Osteoblast (primary cell): ENCODE results near the gene FA2H. TPM values are rescaled to one million over a fixed set of nuclear protein-coding genes. Genes with fewer than 3 reads are reported as not detected.

Experiments used
- DNase-seq: peaks from one replicate; pipeline ENCODE4 v3.0.0; 2011; ENCODE audit warnings: low spot score, mixed read lengths; ENCODE audit not compliant: insufficient read length; ENCODE audit errors: missing footprints
- H2AFZ ChIP-seq: 2 replicates; pipeline ENCODE4 v1.6.0; 2011; ENCODE audit warnings: mild to moderate bottlenecking, low read length
- H3K27ac ChIP-seq: 2 replicates; pipeline ENCODE4 v1.5.1; 2011; ENCODE audit warnings: mild to moderate bottlenecking, low read depth, low read length, moderate library complexity
- H3K27me3 ChIP-seq: 2 replicates; pipeline ENCODE4 v1.6.0; 2012; ENCODE audit warnings: mild to moderate bottlenecking, control low read depth, inconsistent platforms, low read length, moderate library complexity; ENCODE audit not compliant: insufficient read depth
- H3K36me3 ChIP-seq: 2 replicates; pipeline ENCODE4 v1.5.1; 2011; ENCODE audit warnings: mild to moderate bottlenecking, low read length, control low read depth, moderate library complexity; ENCODE audit not compliant: insufficient read depth
- H3K4me1 ChIP-seq: 2 replicates; pipeline ENCODE4 v1.5.1; 2011; ENCODE audit warnings: mild to moderate bottlenecking, low read length, control low read depth, moderate library complexity; ENCODE audit not compliant: insufficient read depth
- H3K4me2 ChIP-seq: 2 replicates; pipeline ENCODE4 v1.6.0; 2011; ENCODE audit warnings: mild to moderate bottlenecking, low read length; ENCODE audit not compliant: insufficient read depth
- H3K4me3 ChIP-seq: fragments of 200-600 bp; sonication (generic); 3 replicates; pipeline ENCODE4 v1.5.1; 2012; ENCODE audit warnings: mild to moderate bottlenecking, low read length, inconsistent platforms; ENCODE audit not compliant: insufficient read depth
- H3K79me2 ChIP-seq: 2 replicates; pipeline ENCODE4 v1.6.0; 2012; ENCODE audit warnings: mild to moderate bottlenecking, low read length, control low read depth, inconsistent platforms; ENCODE audit not compliant: insufficient read depth
- H3K9me3 ChIP-seq: 2 replicates; pipeline ENCODE4 v1.5.1; 2011; ENCODE audit warnings: low read depth, low read length, control low read depth
- H4K20me1 ChIP-seq: 2 replicates; pipeline ENCODE4 v1.6.0; 2012; ENCODE audit warnings: mild to moderate bottlenecking, low read length, control low read depth; ENCODE audit not compliant: insufficient read depth
- CTCF ChIP-seq: IDR thresholded peaks from 2 replicates; pipeline ENCODE4 v1.5.1; 2011; ENCODE audit warnings: mild to moderate bottlenecking, low read depth, low read length, moderate library complexity; ENCODE audit errors: extremely low read depth
- total RNA-seq: library from RNA; depleted of rRNA; stranded (reverse); fragments of >200 nt; gene quantifications from 2 replicates; pipeline ENCODE4 v1.2.3, GENCODE V29; 2012

The FA2H gene
- total RNA-seq, 1 donor = not detected

DNA sequence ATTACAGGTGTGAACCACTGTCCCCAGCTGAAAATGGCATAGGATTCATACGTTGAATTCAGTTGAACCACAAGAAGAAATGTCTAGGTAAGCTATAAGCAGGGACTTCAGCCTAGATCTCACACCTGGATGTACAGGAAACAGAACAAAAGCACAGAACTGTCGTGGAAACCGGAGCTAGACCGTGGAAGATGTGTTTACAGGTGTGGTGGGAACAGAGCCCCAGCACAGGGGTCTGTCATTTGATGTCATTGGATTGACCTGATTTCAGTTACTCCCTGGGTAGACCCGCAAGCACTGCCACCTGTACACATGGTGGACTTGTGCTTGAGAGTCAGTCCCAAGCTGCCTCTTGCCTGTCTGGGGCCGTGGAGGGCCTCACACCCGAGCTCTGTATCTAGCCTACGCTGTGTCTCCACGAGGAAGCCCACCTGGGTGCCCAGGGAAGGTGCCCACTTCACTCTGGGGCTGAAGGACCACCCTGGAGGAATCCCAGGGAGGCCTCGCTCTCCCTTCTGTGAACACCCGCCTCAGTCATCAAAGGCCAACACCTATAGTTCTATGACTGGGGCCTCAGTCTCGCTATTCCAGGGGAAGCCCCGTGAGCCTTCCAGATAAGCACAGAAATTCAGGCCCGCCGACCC lies 41.8 kb downstream of the FA2H start:
- no peaks in the 10 kb centered on the region for H4K20me1 ChIP-seq

GRCh38 chr16:74731853-74732477 lies 42.7 kb downstream of the FA2H start:
- Histone ChIP-seq H3K27ac (no peak overlapping the region), H3K4me3 (no peak overlapping the region), H3K27me3 (no peaks in the 10 kb centered on the region), H3K9me3 (peaks cover 1% of the 10 kb centered on the region), H3K79me2 (no peaks in the 10 kb centered on the region), H3K4me2 (no peak overlapping the region), H2AFZ (no peak overlapping the region), H3K36me3 (no peaks in the 10 kb centered on the region), H3K4me1 (no peaks in the 10 kb centered on the region), H4K20me1 (no peaks in the 10 kb centered on the region)
- TF ChIP-seq CTCF = no peak
- peak; percentile 81 for DNase-seq

More for the DNA sequence above, 41.8 kb downstream of the FA2H start:
- H2AFZ ChIP-seq = no peak overlapping the region
- no peak overlapping the region for H3K4me3 ChIP-seq
- no peaks in the 10 kb centered on the region for H3K36me3 ChIP-seq
- H3K27ac ChIP-seq = no peak overlapping the region
- no peak for TF ChIP-seq CTCF
- no peak overlapping the region for H3K4me2 ChIP-seq
- no peaks in the 10 kb centered on the region for H3K9me3 ChIP-seq
- peak; percentile 77 for DNase-seq
- no peaks in the 10 kb centered on the region for H3K4me1 ChIP-seq
- H3K79me2 ChIP-seq = no peaks in the 10 kb centered on the region
- H3K27me3 ChIP-seq = no peaks in the 10 kb centered on the region

DNA sequence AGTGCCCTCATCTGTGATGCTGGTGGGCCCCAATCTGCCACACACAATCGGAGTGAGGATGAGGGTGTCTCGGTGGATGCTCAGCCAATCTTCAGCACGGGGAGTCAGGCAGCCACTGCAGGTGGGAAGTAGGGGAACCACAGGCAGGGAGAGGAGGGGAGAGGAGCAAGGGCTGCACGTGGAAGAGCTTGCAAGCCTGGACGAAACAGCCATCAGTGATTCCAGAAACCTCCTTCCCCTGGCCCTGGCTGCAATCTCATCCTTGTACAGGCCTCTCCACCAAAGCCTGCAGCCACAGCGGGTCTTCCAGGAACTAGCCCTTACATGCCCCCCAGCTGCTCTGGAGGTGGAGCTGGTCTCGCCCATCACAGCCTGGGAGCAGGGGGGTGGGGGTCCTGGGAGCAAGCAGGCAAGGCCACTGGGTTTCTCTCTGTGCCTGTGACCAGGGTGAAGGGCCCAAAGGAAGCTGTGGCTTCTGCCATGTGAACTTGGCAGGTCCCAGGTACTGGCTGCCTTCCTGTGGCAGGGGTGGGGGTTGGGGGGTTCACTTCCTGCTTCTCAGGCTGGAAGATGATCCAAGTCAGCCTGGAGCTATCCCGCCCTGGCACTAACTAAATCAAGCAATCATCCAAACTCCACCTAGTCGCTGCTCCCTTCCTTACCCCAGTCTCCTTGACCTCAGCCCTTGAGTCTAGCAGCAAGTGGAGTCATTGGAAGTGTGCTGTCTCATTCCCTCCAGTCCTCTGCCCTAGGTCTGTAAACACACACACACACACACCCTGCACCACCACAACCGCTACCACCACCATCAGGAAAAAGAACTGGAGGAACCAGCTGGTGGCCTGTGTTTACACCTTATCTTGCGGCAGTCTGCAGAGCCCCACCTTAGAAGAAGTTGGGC lies 44.6 kb downstream of the FA2H start:
- no peak for TF ChIP-seq CTCF
- H3K9me3 ChIP-seq = peaks cover 6% of the 10 kb centered on the region
- no peaks in the 10 kb centered on the region for H3K79me2 ChIP-seq
- H3K27ac ChIP-seq = no peak overlapping the region
- H3K27me3 ChIP-seq = no peaks in the 10 kb centered on the region
- H3K4me1 ChIP-seq = peaks cover 5% of the 10 kb centered on the region
- no peaks in the 10 kb centered on the region for H4K20me1 ChIP-seq
- no peak for DNase-seq
- H3K4me2 ChIP-seq = no peak overlapping the region
- peak overlapping the region; percentile 47 for H2AFZ ChIP-seq
- H3K36me3 ChIP-seq = no peaks in the 10 kb centered on the region
- H3K4me3 ChIP-seq = no peak overlapping the region

DNA sequence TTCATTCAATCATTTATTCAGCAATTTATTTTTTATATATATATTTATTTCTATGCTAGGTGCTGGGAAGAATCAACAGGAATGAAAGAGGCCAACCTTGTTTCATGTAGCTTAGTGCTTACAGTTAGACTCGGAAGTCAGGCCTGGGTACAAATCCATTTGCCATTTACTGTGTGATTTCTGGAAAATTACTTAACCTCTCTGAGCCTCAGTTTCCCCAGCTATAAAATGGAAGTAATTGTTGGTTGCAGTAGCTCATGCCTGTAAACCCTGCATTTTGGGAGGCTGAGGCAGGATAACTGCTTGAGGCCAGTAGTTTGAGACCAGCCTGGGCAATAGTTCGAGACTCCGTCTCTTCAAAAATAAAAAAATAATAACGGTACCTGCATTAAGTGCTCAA lies 46.7 kb downstream of the FA2H start:
- no peak for TF ChIP-seq CTCF
- no peak overlapping the region for H3K4me2 ChIP-seq
- H2AFZ ChIP-seq = no peak overlapping the region

More for the DNA sequence above, 46.7 kb downstream of the FA2H start:
- no peaks in the 10 kb centered on the region for H3K36me3 ChIP-seq
- H3K27me3 ChIP-seq = no peaks in the 10 kb centered on the region
- H3K27ac ChIP-seq = no peak overlapping the region
- H3K4me1 ChIP-seq = peaks cover 14% of the 10 kb centered on the region
- DNase-seq = no peak
- H3K4me3 ChIP-seq = no peak overlapping the region
- H3K79me2 ChIP-seq = no peaks in the 10 kb centered on the region
- peaks cover 6% of the 10 kb centered on the region for H3K9me3 ChIP-seq
- H4K20me1 ChIP-seq = no peaks in the 10 kb centered on the region
